Placental epithelial cell (primary cell): ENCODE measurements around the gene DENND4C. TPM values are rescaled to one million over a fixed set of nuclear protein-coding genes. Genes with fewer than 3 reads are reported as not detected.

Experiments
- total RNA-seq: library from RNA; depleted of rRNA; stranded (reverse); fragments of >200 nt; gene quantifications from 2 replicates; pipeline ENCODE4 v1.2.3, GENCODE V29; 2012

Gene DENND4C
- total RNA-seq = 51.1 and 59.3 TPM in 2 replicates

GRCh38 chr9:19230355-19231125, at the start of gene DENND4C:
TSS of gene DENND4C (plus strand) at chr9:19230693. CDS start at chr9:19276175, 45,482 bp downstream.

GRCh38 chr9:19408693-19409400, 178.4 kb downstream of the DENND4C start, which contains the start of gene ACER2:
TSS of gene ACER2 (plus strand) at chr9:19409009. CDS start at chr9:19409085, 76 bp downstream.

Other genes starting within 250 kb of the DENND4C start
- gene SAXO1, start 197.5 kb upstream of the DENND4C start, total RNA-seq = under 0.01 and 0.11 TPM in 2 replicates
- 52.2 and 64.5 TPM in 2 replicates for gene RRAGA, start 181.3 kb upstream of the DENND4C start, total RNA-seq
- gene HAUS6, start 127.8 kb upstream of the DENND4C start, total RNA-seq = 11.8 and 11.9 TPM in 2 replicates
- gene PLIN2, start 103.2 kb upstream of the DENND4C start, total RNA-seq = 42.1 and 130 TPM in 2 replicates
- gene RPS6, start 149.5 kb downstream of the DENND4C start, total RNA-seq = 892 and 1,153 TPM in 2 replicates
- gene ACER2, start 178.3 kb downstream of the DENND4C start, total RNA-seq = 2.0 and 4.6 TPM in 2 replicates